HCT116 (cell line): ENCODE results near the gene C1S. TPM values are rescaled to one million over a fixed set of nuclear protein-coding genes. Genes with fewer than 3 reads are reported as not detected.

Experiments
- ATAC-seq: fragments of 200-7000 bp; cut with Tn5 transposase; 2 replicates; pipeline ENCODE4 v1.9.1; 2020; ENCODE audit warnings: mild to moderate bottlenecking, moderate library complexity
- BruUV-seq: library from RNA; stranded (reverse); fragments of 400-500 nt; replicated peaks from 2 replicates; lab custom pipeline; 2021; lab: Mats Ljungman, UMichigan
- CTCF ChIA-PET: fragments of 300-600 bp; sonication (Branson Sonifier 250); formaldehyde crosslinking; loops from one replicate; lab custom pipeline; 2021; ENCODE audit warnings: antibody characterized with exemption; lab: Charles Lee
- POLR2A ChIA-PET: fragments of 300-600, 350-600 bp; sonication (Branson Sonifier 250); formaldehyde crosslinking; loops from one replicate; lab custom pipeline; 2021; ENCODE audit warnings: antibody characterized with exemption; lab: Charles Lee
- RAD21 ChIA-PET, 2 experiments: fragments of 300-600 bp; sonication (Branson Sonifier 250); formaldehyde crosslinking; loops; one replicate each; lab custom pipeline; 2023; ENCODE audit warnings: low total read pairs in 2 of 2; ENCODE audit not compliant: uncharacterized antibody in 2 of 2, unreplicated experiment in 2 of 2, low non-redundant PET in 1 of 2; lab: Charles Lee
- DNase-seq: peaks from one replicate; pipeline ENCODE4 v3.0.0-alpha.2; 2010; ENCODE audit warnings: low read depth, low spot score
- H2AFZ ChIP-seq: fragments of 200-600 bp; shearing (Covaris generic), sonication (generic); 2 replicates; pipeline ENCODE4 v1.6.1; 2017; ENCODE audit warnings: low read depth, mixed run types, mixed read lengths, antibody characterized with exemption, low read length; ENCODE audit not compliant: poor library complexity, severe bottlenecking
- H3K27ac ChIP-seq: 2 replicates; pipeline ENCODE4 v1.5.1; 2012; ENCODE audit warnings: low read depth, low read length
- H3K27me3 ChIP-seq: fragments of 200-600 bp; sonication (generic); 2 replicates; pipeline ENCODE4 v1.6.1; 2016; ENCODE audit warnings: mixed run types, low read length, mixed read lengths; ENCODE audit not compliant: insufficient read depth
- H3K36me3 ChIP-seq, 2 experiments: fragments of 200-500 bp in 1 of 2; fragments of 200-600 bp in 1 of 2; sonication (Bioruptor generic) in 1 of 2; sonication (generic) in 1 of 2; 2 replicates each; pipeline versions ENCODE4 v1.5.1 to v1.6.1; 2014 to 2016; ENCODE audit warnings: low read length in 2 of 2, inconsistent platforms in 1 of 2, mixed read lengths in 1 of 2, mixed run types in 1 of 2; ENCODE audit not compliant: insufficient read depth in 2 of 2, control insufficient read depth in 1 of 2
- H3K4me1 ChIP-seq, 2 experiments: fragments of 200-600 bp in 1 of 2; sonication (generic) in 1 of 2; 2 replicates each; pipeline versions ENCODE4 v1.5.1 to v1.6.1; 2012 to 2017; ENCODE audit warnings: low read length in 2 of 2, inconsistent platforms in 1 of 2, mild to moderate bottlenecking in 1 of 2, mixed read lengths in 1 of 2, mixed run types in 1 of 2, moderate library complexity in 1 of 2; ENCODE audit not compliant: insufficient read depth in 2 of 2, control insufficient read depth in 1 of 2
- H3K4me2 ChIP-seq: fragments of 200-600 bp; sonication (generic); 2 replicates; pipeline ENCODE4 v1.6.1; 2017; ENCODE audit warnings: mixed run types, low read length, mixed read lengths
- H3K4me3 ChIP-seq, 2 experiments: fragments of 200-600 bp in 1 of 2; sonication (generic) in 1 of 2; replicated peaks in 1 of 2; 2 replicates each; pipeline ENCODE4 v1.5.1; 2011 to 2016; ENCODE audit warnings: low read length in 2 of 2, control low read depth in 1 of 2, low read depth in 1 of 2, mild to moderate bottlenecking in 1 of 2, mixed read lengths in 1 of 2, mixed run types in 1 of 2
- H3K79me2 ChIP-seq: fragments of 200-600 bp; sonication (generic); 2 replicates; pipeline ENCODE4 v1.6.1; 2017; ENCODE audit warnings: mild to moderate bottlenecking, mixed run types, low read length, moderate library complexity, mixed read lengths; ENCODE audit not compliant: insufficient read depth
- H3K9ac ChIP-seq: fragments of 200-600 bp; sonication (generic); 2 replicates; pipeline ENCODE4 v1.6.1; 2016; ENCODE audit warnings: low read length, mixed read lengths
- H3K9me2 ChIP-seq: fragments of 200-600 bp; sonication (generic), shearing (Covaris generic); 2 replicates; pipeline ENCODE4 v1.6.1; 2017; ENCODE audit warnings: mixed run types, mild to moderate bottlenecking, moderate library complexity; ENCODE audit not compliant: insufficient read depth
- H3K9me3 ChIP-seq, 2 experiments: fragments of 200-500 bp in 1 of 2; fragments of 200-600 bp in 1 of 2; sonication (Bioruptor generic) in 1 of 2; sonication (generic) in 1 of 2; 2 replicates each; pipeline ENCODE4 v1.6.1; 2014 to 2017; ENCODE audit warnings: low read length in 2 of 2, mixed read lengths in 2 of 2, inconsistent platforms in 1 of 2, low read depth in 1 of 2, mild to moderate bottlenecking in 1 of 2, mixed run types in 1 of 2, moderate library complexity in 1 of 2; ENCODE audit not compliant: control insufficient read depth in 1 of 2, insufficient read depth in 1 of 2
- H4K20me1 ChIP-seq: fragments of 200-600 bp; sonication (generic), shearing (Covaris generic); 2 replicates; pipeline ENCODE4 v1.6.1; 2017; ENCODE audit warnings: mixed run types, mild to moderate bottlenecking, moderate library complexity; ENCODE audit not compliant: insufficient read depth
- CBX3 ChIP-seq: IDR thresholded peaks from 2 replicates; pipeline ENCODE4 v1.6.1; 2012; ENCODE audit warnings: low read depth
- CEBPB ChIP-seq: IDR thresholded peaks from 2 replicates; pipeline ENCODE4 v1.6.1; 2012; ENCODE audit warnings: low read depth
- EGR1 ChIP-seq: IDR thresholded peaks from 2 replicates; pipeline ENCODE4 v1.6.1; 2012; ENCODE audit warnings: low read depth
- ELF1 ChIP-seq: IDR thresholded peaks from 2 replicates; pipeline ENCODE4 v1.6.1; 2012; ENCODE audit warnings: low read depth, borderline replicate concordance
- EZH2 ChIP-seq: fragments of 200-600 bp; sonication (generic); IDR thresholded peaks from 2 replicates; pipeline ENCODE4 v1.6.1; 2017; ENCODE audit warnings: antibody characterized with exemption, mixed run types
- EZH2phosphoT487 ChIP-seq: fragments of 200-600 bp; IDR thresholded peaks from 2 replicates; pipeline ENCODE4 v1.6.1; 2018; ENCODE audit warnings: antibody characterized with exemption, borderline replicate concordance
- FOSL1 ChIP-seq: IDR thresholded peaks from 2 replicates; pipeline ENCODE4 v1.6.1; 2012; ENCODE audit warnings: low read depth
- JUND ChIP-seq: IDR thresholded peaks from 2 replicates; pipeline ENCODE4 v1.6.1; 2012
- POLR2A ChIP-seq: IDR thresholded peaks from 2 replicates; pipeline ENCODE4 v1.7.0; 2011; ENCODE audit warnings: borderline replicate concordance; ENCODE audit not compliant: insufficient read depth, insufficient read length; ENCODE audit errors: extremely low read depth
- POLR2AphosphoS5 ChIP-seq: IDR thresholded peaks from 2 replicates; pipeline ENCODE4 v1.6.1; 2011; ENCODE audit warnings: mild to moderate bottlenecking, low read depth, low read length, moderate library complexity
- SIN3A ChIP-seq: IDR thresholded peaks from 2 replicates; pipeline ENCODE4 v1.6.1; 2012; ENCODE audit warnings: low read depth
- SP1 ChIP-seq: IDR thresholded peaks from 2 replicates; pipeline ENCODE4 v1.6.1; 2012; ENCODE audit warnings: low read depth
- SRF ChIP-seq: IDR thresholded peaks from 2 replicates; pipeline ENCODE4 v1.6.1; 2012; ENCODE audit warnings: low read depth
- TCF7L2 ChIP-seq: IDR thresholded peaks from 2 replicates; pipeline ENCODE4 v1.7.0; 2011; ENCODE audit warnings: borderline replicate concordance, inconsistent platforms; ENCODE audit not compliant: insufficient read depth, insufficient read length; ENCODE audit errors: extremely low read depth
- ZFX ChIP-seq: fragments of 450-650 bp; IDR thresholded peaks from 2 replicates; pipeline ENCODE4 v1.6.1; 2017
- ZNF274 ChIP-seq: fragments of 200-500 bp; sonication (Bioruptor generic); IDR thresholded peaks from 2 replicates; pipeline ENCODE4 v1.6.1; 2014; ENCODE audit warnings: mild to moderate bottlenecking, low read depth, low read length, inconsistent platforms
- intact Hi-C: fragments of 100-400 bp; cut with micrococcal nuclease; formaldehyde crosslinking; loops from 2 replicates; pipeline ENCODE4 v1.10.0; 2022
- total RNA-seq: library from RNA; stranded (reverse); gene quantifications from one replicate; pipeline ENCODE4 v1.2.1, GENCODE V29; 2021; ENCODE audit not compliant: unreplicated experiment

C1S gene
- total RNA-seq, 1 experiment from 2014 or later = 2.4 TPM

GRCh38 chr12:7065073-7065623, 4.6 kb downstream of the C1S start:
- no TSS peak for BruUV-seq
- Histone ChIP-seq H3K79me2 (no peaks in the 10 kb centered on the region), H3K4me1 (peaks cover 0 to 4% of the 10 kb centered on the region in 2 experiments; a peak in 1 of 4 replicates), H3K27me3 (no peaks in the 10 kb centered on the region), H4K20me1 (no peaks in the 10 kb centered on the region), H3K9me2 (no peaks in the 10 kb centered on the region), H3K9me3 (no peaks in the 10 kb centered on the region), H2AFZ (no peak overlapping the region), H3K4me2 (no peak overlapping the region), H3K4me3 (no peak overlapping the region), H3K27ac (no peak overlapping the region), H3K9ac (no peak overlapping the region), H3K36me3 (no peaks in the 10 kb centered on the region)
- DNase-seq = no peak
- TF ChIP-seq ELF1 = no peak
- ChIA-PET CTCF (no interaction called here), POLR2A (no interaction called here), RAD21 (no interaction called here)
- ATAC-seq = no peak
- intact Hi-C loops = no loop called here

- TF ChIP-seq EGR1 = no peak
- no peak for TF ChIP-seq SP1
- TF ChIP-seq POLR2A = no peak
- TF ChIP-seq TCF7L2 = no peak
- no peak for TF ChIP-seq CBX3
- no peak for TF ChIP-seq EZH2
- no peak for TF ChIP-seq SIN3A
- no peak for TF ChIP-seq JUND
- TF ChIP-seq ZFX = no peak
- no peak for TF ChIP-seq SRF
- TF ChIP-seq POLR2AphosphoS5 = no peak
- no peak for TF ChIP-seq ZNF274
- TF ChIP-seq CEBPB = no peak
- no peak for TF ChIP-seq FOSL1
- no peak for TF ChIP-seq EZH2phosphoT487
- CTCF ChIA-PET = no interaction called here
- no peak for DNase-seq
- no TSS peak for BruUV-seq
- Histone ChIP-seq H3K9ac (no peak overlapping the region), H4K20me1 (no peaks in the 10 kb centered on the region), H3K36me3 (no peaks in the 10 kb centered on the region), H2AFZ (no peak overlapping the region), H3K4me2 (no peak overlapping the region), H3K4me1 (no peaks in the 10 kb centered on the region), H3K4me3 (no peak overlapping the region), H3K9me3 (no peaks in the 10 kb centered on the region), H3K9me2 (no peaks in the 10 kb centered on the region), H3K27me3 (no peaks in the 10 kb centered on the region), H3K79me2 (no peaks in the 10 kb centered on the region), H3K27ac (no peak overlapping the region)
- no peak for ATAC-seq
- intact Hi-C loops = no loop called here
- POLR2A ChIA-PET = no interaction called here
- RAD21 ChIA-PET = no interaction called here
Measured at GRCh38 chr12:7066596-7066995, 6.1 kb downstream of the C1S start.
